Retina (tissue), 1 donor: ENCODE measurements around the gene KCNK17.

ENCODE experiments used
- DNase-seq: peaks from one replicate; pipeline ENCODE4 v3.0.0-alpha.2; 2016

KCNK17 gene

DNA sequence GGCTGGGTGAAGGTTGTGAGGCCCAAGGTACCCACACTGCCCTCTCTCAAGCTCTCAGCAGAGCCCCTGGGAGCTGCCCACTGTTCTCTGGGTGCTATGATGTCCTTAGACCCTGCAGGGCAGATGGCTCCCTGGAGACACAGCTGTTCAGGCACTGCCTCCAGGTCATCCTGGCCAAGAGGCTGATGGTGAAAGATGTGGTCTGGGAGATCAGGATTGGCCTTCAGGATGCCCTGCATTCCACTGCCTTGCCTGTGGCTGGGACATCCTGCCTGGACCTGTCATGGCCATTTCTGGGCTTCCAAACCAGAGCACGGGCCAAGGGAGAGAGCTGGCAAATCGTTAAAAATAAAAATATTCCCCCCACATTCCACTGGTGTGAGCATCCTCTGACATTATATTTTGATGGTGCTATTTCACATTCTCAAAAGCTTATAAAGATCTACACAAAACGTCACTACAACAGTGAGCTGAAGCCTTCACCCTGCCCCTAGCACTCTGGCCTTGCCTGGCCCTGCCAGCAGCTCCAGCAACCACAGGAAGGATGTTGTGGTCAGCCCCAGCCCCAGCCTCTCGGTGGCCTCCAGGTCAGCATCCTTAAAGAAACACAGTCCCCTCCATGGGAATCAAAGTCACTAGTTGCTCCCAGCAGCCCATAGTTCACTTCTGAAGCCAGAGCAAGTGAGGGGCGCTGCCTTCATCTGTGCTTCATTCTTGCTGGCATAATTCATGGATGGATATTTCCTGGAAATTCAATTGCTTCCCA, 21.7 kb upstream of the KCNK17 start:
- DNase-seq, result no peak

DNA sequence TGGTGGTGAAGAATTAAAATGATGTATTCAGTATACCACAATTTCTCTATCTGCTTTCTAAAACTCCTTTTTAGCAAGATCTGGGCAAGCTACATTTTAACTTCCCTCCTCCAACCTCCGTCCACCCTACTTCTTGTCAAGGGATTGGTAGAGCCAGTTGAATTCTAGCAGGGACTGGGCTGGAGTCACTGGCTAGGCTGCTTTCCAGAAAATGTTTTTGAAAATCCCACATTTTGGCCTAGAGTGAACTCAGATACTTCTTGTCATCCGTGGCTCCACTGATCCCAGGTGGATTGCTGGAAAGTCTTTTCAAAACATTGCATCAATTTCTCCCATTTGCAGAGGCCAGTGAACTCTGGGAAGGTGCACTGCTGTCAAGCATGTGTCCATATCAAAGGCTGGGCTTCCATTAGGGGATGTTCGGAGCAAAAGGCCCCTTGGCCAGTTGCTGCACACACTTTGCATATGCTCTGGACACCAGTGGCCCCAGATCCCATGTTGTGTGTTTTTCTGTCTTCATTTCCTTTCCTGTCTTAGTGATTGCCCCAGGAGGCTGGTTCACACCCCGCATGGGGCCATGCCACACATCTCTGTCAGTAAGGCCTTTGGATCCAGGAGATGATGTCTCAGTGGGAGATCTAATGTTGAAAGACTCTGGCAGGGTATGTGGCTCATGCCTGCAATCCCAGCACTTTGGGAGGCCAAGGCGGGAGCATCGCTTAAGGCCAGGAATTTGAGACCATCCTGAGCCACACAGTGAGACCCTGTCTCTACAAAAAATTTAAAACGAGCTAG, 19.6 kb upstream of the KCNK17 start:
- no peak for DNase-seq

DNA sequence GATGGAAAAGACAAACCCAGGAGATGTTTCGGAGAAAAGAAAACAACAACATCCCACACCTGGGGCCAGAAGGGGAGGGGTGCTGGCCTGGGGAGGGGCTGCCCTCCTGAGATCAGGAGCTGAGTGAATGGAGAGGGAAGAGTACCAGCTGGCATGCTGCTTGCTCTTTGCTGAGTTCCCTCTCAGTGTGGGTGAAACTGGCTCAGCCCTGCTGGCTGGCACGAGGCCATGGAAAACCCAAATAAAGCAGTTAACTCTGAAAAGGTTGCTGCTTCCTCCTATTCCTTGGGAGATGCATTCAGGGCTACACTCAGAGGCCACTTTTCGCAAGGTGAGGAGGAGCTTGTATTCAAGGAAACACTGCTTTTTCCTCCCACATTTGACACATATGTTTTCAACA, 16.3 kb upstream of the KCNK17 start:
- DNase-seq, result no peak

DNA sequence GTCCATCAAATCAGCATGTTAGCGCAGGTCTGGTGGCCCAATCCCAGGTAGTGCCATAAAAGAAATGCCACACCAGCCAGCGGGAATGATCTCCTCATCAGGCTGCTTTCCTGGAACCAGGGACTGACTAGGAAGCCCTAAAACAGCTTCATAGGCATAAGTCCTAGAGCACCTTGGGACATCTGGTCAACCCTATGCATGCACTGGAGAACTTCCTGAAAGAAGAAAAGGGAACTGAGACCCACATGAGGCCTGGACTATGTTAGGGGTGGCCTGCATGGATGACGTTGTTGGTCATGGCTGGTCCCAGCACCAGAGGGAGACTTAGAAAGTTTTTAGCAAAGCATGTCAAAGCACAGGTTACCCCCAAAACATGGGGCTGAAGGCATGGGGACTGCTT, 15.8 kb upstream of the KCNK17 start:
- DNase-seq, result no peak

DNA sequence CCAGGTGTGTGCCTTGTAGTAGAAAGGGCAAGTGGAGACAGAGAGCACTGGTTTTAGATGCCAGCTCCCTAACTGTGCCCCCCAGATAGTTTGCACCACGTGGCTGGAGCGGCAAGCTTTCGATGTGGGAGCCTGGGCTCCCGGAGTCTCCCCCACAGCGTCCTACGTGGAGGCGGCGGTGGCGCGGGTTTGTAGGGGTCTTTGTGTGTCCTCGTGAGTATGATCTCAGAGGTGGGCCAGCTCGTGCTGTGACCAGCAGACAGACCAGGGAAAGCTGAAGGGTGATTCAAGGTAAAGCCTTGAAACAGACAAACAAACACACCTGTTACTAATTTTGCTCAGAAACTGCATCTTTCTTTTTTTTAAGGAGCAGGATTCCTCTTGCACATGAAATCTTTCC, 13.8 kb upstream of the KCNK17 start:
- DNase-seq, result no peak

DNA sequence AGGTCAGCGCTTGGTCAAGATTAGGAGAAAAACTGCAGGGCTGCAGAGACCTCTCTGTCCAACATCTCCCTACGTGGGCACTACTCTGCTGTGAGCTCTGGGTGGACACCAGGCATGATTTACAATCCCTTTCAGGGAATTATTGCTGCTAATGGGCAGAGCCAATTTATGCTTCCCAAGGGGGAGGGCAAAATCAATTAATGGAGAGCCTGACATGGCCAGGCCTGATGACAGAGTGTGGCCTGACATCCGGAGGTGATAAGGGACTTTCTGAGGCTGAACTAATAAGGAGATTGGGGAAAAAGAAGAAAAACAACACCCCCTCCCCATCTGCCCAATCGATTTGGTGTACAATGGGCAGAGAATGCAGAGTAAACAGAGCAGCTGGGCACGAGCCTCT, 13.3 kb upstream of the KCNK17 start:
- DNase-seq, result peak; percentile 56

DNA sequence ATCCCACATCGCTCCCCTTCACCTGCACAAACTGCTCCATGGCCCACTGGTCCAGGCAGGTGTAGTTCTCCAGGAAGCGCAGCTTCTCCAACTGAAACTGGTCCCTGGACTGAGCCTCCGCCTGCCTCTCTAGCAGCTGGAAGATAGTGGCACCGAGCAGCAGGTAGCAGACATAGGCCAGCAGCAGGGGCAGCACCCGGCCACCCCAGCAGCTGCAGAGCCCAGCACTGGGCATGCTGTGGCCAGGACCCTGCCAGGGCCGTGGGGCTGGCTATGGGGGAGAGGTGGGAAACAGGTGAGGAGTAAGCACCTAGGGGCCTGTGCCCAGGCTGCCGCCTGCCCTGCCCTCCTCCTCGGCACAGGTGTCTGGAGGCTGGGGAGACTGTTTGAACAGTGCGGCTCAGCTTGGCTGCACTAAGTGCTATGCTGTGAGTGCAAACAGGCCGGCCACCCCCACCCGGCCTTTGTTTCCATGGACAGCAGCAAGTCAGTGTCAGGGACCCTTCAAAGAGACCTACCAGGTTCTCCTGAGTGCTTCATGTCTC, 8.2 kb upstream of the KCNK17 start, which contains the start of gene KCNK16:
Gene KCNK16 (minus strand): TSS at position 397 of the 545 bp plus-strand sequence. CDS start 162 bp downstream, at position 235.
- no peak for DNase-seq

DNA sequence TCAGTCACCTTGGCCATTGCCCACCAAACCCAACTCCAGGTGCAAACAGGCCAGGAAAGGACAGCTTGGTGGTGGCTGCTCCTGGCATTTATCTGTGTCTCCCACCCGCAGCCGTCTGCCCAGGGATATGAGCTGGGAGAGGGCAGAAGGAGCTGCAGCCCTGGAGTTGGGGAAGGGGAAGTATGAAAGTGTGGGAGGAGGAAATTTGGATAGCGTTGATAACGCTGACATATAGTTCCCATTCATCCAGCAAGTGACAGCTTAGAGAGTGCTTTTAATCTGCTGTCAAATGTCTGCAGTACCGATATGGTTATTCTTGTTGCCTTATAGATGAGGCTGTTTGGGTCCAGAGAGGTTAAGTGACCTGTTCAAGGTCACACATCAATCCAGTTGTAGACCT, 7.5 kb upstream of the KCNK17 start:
- DNase-seq, result no peak

DNA sequence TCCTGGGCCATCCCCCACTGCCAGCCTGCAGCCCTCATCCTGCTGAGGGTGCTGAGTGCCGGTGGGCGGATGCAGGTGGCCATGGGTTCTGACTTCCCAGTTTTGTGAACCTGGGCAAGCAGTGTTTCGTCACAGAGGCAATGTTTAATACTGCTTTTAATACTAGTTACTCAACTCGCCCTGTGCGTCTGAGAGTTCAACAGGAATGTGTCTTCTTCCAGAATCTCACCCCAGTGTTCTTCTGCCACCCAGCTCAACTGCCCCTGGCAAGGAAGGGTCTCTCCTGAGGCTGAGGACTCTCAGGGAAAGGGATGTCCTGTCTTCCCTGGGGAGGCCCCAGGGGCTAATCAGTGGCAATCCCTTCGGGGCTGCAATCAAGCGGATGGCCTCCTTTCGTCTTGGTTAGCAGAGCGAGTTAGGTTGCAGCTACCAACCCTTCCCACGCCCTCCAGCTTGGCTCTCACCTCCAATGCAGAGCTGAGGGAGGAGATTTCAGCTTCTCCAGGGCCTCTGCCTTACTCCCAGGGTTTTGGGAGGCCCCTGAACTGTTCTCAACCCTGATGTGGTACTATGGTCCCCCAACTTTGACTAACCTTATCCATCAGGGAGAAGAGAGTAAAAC, 6.3 kb upstream of the KCNK17 start:
- no peak for DNase-seq

DNA sequence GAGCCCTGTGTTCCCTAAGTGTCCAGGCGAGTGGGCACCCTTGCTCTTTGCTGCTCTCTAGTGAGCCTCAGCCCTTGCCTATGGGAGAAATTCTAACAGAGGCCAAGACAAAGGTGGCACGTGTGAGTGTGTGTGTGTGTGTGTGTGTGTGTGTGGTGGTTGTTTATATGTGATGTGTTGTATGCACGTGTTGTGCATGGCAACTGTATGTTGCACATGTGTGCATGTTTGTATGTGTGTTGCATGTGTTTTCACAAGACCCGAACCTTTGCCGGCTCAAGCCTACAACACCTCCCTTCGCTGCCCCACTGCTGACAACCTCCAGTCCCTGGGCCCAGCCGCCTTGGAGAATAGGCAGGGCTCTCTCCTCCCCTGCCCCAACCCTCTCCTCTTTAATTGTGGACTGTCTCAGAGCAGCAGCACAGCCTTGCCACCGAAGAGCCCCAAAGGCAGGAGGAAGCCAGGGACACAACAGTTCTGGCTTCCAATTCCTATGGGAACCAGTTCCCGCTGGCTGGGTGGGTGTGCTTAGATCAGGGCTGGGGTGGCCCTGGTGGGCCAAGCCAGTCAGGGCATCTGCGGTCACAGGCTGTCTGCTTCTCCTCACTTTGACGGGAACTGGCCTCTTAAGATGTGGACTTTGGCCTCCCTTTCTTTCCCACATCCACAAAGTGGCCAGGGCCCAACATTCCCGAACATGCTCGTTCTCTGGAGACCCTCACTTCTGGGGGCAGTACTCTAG, 5.6 kb upstream of the KCNK17 start:
- no peak for DNase-seq

DNA sequence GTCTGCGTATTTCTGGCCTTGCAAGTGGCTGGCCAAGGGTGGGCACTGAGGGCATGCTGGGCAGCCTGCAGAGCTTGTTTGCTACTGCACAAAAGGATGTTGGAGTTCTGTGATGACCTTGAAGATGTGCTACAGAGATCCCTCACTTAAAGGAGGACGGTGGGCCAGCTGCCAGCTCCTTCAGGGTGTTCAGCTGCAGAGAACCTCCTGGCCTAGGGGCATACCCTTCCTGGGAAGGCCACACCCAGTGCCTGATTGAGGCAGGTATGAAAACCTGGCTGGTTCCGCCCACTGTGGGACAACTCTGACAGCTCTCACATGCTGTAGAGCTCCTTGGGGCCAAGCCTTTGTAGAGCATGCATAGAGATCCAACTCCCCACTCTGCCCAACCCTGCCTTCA, 3.0 kb upstream of the KCNK17 start:
- no peak for DNase-seq

DNA sequence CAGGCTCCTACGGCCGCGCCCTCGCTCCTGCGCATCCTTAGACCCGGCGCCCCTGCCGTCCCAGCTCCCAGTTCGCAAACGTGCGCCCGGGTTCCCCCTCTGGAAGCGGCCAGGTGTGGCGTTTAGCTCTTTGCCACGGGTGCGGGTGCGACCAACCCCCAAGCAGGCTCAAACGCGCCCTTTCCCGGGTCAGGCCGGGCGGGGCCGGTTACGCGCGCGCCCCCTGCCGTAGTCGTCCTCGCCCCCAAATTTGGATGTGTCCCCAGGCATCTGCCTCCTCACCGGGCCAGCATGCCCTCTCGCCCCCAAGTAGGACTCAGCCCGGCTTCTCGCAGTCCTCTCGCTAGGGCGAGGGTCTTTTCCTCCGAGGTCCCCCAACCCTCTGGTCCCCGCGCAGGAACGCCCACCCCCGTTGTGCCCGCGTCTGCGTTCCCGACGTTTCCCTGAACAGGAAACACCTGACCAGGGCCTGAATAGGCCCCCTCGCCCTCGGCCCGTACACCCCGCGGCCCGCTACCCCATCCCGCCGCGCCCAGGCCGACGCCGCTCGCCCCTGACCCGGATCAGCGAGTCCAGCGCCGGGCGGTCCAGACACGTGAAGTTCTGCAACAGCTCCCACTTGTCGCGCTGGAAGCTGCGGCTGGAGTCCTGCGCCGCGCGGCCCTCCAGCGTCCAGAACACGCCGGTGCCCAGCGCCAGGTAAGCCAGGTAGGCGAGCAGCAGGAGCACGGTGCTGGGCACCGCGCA, 520 bp downstream of the KCNK17 start:
- DNase-seq, result peak; percentile 55

DNA sequence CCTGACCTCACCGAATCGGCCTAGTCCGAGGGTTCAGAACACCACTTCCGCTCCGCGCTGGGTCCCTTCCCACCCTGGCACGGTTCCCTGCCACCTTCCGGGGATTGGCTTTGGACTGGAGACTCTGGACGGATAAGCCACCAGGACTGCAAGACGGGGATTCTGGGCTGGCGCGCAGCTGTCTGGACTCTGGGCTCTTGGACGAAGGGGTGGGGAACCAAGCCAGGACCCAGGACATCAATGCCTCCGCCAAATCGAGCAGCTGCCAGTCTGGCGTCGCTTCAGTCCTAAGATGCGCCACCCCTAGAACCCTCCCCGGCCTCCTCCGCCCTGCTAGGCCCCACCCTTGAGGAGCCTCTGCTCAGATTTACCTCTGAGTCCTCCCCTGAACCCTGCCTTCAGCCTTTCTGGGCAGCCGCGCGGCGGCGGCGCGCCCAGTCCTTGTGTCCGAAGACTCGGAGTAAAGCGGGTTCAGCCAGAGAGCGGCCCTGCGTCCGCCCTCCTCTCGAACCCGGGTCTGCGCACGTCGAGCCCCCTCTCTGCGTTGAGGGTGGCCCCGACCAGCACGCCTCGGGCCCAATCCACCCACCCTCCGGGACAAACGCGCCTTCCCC, 1.2 kb downstream of the KCNK17 start:
- DNase-seq, result no peak

DNA sequence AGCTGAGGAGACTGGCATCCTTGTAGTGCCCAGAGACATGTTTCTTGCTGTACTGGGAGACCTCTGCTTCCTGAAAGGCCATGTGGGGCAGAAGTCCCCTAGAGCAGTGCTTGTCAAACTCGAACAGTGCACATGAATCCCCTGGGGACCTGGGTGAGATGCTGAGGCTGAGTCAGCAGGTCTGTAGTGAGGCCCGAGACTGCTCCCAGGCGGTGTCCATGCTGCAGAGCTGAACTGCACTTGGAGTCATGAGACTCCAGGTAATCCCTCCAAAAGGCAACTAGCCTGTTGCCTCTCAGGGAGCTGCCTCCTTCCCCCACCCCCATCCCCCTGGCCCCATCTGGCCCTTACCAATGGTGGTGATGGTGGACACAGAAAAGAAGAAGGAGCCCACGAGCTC, 3.7 kb downstream of the KCNK17 start:
- no peak for DNase-seq

DNA sequence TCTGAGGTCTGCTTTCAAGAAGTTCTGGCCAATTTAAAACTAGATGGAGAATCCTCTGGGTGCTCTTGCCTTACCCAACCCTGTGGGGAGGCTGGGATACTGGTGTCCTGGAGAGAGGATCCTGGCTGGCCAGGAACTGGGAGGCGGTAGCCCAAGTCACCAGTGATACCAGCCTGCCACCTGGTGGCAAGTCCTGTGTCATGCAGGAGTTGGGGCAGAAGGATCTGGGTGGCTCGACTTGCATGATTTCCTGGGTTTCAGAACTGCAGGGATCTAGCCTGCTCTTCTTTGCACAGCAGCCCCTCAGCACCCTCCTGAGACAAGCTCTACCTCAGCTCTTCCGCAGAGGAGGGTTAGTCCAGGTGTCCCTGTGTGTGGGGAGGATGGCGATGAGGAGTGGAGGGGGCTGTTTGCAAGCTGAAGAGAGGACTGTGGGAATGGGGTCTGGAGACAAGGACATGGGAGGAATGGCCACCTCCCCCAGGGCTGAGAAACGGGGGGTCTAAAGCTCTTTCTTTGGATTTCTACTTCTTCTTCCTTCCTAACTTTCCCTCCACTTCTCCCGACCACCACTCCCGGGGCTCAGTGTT, 4.2 kb downstream of the KCNK17 start:
- DNase-seq, result peak; percentile 78

DNA sequence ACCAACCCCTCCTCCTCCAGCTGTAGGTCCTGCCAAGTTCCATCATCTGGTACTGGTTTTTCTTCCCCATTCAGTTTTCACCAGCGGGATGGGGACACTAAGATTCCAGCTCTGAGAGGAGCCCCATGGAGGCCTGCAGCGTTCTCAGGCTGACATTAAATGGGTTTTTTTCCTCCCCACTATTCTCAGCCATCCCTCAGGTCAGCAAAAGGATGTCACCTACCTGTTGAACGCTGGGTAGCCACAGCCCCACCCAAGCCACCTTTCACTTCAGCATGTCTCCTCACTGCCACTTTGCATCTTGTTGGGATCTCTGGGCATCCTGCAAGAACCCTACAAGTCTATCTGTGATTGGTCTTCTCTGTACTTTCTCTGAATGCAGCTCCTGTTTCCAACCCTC, 6.8 kb downstream of the KCNK17 start:
- no peak for DNase-seq

DNA sequence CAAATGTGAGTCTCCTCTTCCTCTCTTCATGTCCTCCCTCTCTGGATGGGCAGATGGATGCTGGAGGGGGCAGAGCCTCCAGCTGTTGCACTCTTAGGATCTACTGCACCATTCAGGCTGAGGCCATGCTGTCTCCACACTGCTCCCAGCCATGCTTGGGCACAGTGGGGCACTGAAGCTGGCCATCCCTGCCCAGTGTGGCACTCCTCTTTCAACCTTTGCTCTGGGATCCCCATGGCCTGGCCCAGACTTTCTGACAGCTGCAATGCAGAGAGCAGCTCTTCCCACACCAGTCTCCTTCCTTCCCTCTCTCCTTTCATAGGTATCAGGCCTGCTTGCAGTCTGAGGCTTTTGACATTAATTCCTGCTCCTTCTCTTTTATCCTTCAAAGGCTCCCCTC, 9.3 kb downstream of the KCNK17 start:
- no peak for DNase-seq

DNA sequence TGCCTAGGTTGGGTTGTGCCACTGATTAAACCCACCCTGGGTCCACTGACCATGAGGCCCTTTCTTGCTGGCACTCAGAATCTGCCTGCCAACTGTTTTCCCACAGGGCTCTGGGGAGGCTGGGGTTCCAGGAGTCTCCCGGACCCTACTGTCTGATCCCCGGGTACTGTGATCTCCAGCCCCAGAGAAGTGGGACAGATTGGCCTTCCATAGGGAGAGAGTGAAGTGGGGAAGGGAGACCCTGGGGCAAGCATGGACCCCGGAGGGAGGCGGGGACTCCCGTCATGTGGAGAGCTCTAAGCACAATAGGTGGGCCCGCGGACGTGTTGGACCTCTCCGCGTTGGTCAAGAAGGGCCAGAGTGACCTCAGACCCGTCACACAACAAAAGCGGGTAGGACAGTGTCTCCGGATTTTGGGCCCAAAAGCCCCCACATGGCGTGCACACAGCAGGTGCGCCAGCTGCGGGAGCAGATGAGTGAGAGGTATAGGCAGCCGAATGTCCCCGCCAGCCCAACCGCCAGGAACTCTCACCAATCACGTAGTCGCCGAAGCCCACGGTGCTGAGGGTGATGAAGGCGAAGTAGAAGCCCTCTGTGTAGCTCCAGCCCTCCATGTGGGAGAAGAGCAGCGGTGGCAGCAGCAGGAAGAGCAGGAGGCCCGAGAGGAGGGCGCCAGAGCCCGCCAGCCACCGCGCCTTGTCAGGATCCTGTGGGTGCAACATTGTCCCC, 10.6 kb downstream of the KCNK17 start:
- no peak for DNase-seq

DNA sequence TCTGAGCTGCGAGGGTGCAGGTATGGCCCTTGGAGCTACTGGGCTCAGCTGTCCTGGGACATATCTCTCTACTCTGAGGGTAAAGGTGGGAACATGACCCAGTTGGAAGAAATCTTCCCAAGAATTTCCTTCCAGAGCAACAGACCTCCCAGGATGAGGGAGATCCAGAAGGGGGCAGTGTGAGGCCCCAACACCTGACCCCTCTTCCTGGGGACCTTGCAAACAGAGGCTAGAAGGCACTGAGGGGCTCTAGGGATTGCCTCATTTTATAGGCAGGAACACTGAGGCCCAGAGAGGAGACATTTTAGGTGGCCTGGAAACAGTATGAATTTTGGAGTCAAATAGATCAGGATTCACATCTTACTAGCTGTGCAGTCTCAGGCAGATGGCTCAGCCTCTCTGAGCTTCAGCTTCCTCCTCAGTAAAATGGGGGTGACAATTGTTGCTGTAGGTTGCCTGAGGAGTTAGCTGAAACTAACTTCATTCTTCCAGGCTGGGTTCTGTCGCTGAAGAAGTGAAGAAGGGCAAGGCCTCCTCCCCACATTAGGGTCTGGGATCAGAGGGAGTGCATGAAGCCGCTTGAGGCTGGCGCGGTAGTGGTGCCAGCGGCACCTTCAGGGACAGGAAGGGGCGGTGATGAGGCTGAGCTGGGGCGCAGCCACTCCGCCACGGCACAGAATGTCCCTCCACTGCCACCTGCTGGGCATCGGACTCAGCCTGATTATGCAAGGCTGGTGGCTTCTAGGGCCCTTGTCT, 11.4 kb downstream of the KCNK17 start:
- DNase-seq, result peak; percentile 87

DNA sequence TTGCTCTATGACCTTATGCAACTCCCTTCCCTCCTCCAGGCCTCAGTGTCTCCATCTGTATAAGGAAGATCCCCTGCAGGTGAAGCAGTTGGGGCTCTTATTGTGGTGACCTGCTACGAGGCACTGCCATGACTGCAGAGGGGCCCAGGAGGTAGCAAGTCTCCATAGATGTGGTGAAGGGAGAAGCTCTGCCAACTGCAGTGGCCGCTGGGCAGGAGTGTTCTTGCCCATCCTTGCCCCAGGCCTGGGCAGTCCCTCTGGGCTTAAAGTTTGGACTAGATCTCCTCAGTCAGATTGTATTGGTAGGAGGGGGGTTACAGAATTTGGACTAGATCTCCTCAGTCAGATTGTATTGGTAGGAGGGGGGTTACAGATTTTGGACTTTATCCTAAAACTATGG, 12.2 kb downstream of the KCNK17 start:
- DNase-seq, result no peak
